HG02571 (cell line): ENCODE results near the gene SDCBP2.

ENCODE experiments used
- ATAC-seq: cut with Tn5 transposase; IDR thresholded peaks from one replicate; pipeline ENCODE4 v1.9.1; 2021; ENCODE audit warnings: mild to moderate bottlenecking, moderate library complexity; ENCODE audit not compliant: unreplicated experiment

SDCBP2 gene

DNA sequence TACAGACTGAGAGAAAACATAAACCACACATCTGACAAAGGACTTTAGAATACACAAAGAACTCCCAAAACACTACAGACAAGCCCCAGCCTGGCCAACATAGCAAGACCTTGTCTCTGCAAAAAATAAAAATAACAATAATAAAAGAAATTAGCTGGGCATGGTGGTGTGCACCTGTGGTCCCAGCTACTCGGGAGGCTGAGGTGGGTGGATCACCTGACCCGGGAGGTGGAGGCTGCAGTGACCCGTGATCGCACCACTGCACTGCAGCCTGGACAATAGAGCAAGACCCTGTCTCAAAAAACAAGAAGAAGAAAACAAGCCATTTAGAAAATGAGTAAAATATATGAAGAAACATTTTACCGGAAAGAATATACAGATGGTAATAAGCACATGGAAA is 13.1 kb downstream of the SDCBP2 start:
- no peak for ATAC-seq

- no peak for ATAC-seq
Measured at GRCh38 chr20:1313236-1313964, 15.5 kb downstream of the SDCBP2 start.

GRCh38 chr20:1312904-1313235 is 16.1 kb downstream of the SDCBP2 start:
- ATAC-seq, result no peak

DNA sequence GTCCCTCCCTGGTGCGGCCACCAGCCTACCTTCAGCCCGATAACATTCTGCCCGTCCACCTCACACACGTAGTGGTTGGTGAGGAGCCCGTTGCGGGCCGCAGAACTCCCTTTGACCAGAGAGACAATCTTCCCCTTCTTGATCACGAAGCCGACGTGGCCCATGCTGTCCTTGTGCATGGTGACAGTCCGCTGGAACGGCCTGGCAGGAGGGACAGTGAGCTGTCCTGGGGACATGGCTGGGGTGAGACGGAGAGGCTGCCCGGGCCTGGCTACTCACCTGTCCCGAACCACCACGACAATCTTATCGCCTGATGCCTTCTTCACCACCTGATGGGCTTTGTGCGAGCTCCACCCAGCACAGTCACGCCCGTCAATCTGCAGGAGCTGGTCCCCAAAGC is 16.6 kb downstream of the SDCBP2 start:
- no peak for ATAC-seq

DNA sequence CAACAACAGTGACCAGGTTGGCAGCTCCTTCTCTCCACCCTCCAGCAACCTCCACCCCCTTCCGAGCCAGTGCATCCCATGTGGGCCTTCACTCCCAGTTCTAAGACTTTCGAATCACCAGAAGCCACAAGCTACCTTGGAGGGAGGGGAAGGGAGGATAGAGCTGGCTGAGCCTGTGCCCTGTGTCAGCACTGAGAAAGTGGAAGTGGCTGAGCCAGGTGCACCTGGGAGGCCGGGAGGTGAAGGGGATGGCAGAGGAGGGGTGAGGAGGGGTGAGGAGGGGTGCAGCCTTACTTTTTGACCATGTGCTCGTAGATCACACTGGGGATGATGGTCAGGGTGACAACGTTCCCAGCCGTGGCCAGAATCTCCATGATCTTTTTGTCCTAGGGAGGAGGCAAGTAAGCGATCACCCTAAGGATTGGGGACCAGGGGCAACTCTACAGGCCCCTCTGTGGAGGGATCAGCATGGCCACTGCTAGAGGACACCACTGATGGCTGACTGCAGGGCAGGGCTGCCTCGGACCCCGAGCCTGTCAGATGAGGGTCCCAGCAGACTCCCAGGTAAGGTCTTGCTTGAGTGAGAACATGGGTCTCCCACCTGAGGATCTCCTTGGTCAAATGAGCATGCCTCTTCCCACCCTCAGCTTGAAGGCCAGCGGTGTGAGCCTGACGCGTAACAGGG is 18.3 kb downstream of the SDCBP2 start:
- no peak for ATAC-seq

- ATAC-seq, result no peak
Measured at GRCh38 chr20:1310071-1310470, 18.9 kb downstream of the SDCBP2 start.

GRCh38 chr20:1309439-1309847 is 19.5 kb downstream of the SDCBP2 start:
- ATAC-seq, result no peak

DNA sequence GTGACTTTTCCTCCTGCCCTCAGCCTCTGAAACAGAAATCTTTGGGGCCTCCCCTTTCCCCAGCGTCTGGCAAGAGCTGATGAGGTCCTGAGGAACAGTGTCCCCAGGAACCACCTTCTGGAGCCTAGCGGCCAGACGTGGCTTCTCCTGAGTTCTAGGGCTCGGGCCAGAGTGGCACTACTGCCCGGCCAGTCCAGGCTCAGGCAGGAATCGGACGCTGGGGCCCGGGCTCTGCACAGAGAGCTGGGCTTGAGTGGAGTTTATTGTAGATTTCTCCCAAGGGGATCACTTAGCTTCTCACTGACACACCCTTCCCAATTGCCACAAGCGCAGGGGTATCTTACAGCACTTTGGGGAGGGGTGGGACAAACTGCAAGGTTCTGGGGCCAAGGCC is 20.2 kb downstream of the SDCBP2 start:
- no peak for ATAC-seq

DNA sequence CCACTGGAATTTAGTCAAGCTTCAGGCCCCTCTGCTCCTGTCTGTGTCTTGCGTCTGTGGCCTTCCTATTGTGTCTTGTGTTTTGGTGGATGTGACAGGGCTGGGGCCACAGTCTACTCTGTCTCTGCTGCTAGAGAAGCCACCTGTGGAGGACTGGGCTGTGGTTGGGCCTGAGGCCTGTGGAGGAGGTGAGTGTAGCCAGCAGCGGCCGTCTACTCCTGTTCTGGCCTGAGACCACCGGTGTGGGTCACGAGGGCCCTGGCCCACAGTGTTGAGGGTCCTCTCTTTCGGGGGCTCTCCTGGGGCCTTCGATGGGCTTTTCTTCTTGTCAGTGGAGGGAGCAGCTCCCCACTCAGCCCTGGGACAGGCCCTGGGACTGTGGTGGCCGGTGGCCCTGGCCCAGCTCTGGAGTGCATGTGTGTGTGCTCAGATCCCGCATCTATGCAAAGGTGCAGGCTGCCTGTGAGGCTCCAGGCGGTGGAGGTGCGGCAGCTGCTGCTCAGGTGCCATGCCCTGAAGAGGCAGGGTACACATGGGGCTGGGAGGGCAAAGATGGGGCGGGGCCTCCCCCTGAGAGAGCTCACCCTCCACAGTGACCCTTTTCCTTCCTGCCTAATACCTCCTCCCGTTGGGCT is 20.8 kb downstream of the SDCBP2 start:
- ATAC-seq, result no peak

- ATAC-seq, result no peak
Measured at GRCh38 chr20:1307571-1307971, 21.4 kb downstream of the SDCBP2 start.

DNA sequence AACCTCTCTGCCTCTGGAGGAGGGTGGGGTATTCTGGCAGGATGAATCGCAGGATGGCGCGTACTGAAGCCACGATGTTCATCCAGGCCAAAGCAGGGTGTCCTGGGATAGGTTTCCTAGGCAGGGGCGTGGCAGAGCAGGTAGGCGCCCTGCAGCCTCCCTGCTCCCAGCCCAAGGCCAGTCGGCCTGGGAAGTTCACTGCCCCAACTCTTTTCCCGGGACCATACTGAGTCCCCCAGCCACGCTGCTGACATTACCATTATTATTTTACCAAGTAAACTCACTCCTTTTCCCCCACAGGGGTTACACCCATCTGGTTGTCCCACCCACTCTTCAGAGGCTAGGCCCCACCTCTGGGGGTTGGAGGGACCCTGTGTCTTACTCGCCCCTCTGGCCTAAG is 21.8 kb downstream of the SDCBP2 start:
- ATAC-seq, result no peak

DNA sequence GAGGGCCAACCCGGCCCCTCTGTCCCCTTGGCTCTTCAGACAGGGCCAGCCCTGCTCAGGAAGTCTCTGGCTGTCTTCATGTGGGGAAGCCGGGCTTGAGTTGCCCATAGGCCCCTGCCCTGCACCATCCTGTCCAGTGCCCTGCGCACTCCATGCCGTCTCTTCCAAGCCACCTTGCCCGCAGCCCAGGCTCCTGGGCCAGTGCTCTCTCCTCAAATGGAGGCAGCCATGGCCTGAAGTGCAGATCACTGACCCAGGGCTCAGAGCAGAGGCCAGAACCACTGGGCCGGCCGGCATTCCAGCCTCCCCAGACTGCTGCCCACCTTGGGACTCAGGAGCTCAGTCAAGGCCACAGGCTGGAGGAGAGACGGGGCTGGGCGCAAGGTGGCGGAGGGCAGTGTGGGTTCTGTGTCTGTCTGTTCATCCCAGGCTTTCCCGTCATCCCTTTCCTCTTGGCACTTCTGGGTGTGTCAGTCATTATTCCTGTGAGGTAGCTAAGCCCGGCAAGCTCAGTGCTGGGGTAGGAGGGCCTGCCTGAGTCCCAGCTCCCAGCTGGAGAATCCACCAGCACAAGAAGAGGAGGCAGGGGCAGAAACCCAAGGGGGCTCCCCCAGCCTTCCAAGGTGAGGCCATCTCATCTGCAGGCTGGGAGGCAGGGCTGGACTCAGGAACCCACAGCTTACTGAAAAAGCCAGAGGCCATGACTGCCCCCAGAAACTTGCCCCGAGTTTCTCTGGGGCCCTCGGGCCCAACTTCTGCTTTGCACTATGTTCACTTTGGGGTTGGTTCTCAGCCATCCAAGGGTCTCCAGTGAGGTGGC is 22.4 kb downstream of the SDCBP2 start:
- ATAC-seq, result no peak

- ATAC-seq, result no peak
Measured at GRCh38 chr20:1305712-1306111, 23.2 kb downstream of the SDCBP2 start.

GRCh38 chr20:1304710-1305515 is 24.0 kb downstream of the SDCBP2 start:
- ATAC-seq, result no peak

DNA sequence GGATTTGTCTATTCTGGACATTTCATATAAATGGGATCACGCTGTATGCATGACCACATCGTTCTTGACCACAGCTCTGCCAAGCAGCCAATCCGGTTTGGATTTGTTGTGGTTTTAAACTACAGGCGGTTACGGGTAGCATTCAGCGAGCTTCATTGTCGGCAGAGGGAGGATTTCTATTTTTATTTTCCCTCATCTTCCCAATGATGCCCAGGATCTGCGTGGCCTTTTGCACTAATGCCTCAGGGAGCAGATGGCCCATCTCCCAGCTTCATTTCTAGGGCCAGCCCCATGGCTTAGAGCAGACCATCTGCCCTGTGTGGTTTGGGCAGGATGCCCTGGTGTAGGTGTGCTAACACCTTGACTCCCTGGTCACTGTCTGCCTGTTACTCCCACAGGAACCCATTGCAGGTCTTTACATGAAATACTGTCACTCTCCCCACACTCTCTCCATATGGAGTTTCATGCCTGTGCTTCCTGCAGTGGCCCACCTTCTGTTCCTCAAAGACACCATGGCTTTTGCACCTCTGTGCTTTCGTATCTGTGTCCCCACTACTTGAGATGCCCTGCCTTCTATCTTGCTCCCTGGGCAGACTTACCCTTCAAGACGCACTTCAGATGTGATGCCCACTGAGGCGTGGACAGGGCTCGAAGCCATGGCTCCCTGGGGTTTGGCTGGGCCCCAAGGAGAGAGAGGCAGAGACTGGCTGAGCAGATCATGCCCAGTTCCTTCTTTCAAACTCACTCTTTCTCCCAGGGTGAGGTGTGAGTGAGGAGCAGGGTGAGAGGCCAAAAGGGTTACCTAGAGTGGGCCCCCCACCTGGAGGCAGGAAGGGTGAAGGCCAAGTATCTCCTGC is 26.0 kb downstream of the SDCBP2 start:
- ATAC-seq, result no peak

DNA sequence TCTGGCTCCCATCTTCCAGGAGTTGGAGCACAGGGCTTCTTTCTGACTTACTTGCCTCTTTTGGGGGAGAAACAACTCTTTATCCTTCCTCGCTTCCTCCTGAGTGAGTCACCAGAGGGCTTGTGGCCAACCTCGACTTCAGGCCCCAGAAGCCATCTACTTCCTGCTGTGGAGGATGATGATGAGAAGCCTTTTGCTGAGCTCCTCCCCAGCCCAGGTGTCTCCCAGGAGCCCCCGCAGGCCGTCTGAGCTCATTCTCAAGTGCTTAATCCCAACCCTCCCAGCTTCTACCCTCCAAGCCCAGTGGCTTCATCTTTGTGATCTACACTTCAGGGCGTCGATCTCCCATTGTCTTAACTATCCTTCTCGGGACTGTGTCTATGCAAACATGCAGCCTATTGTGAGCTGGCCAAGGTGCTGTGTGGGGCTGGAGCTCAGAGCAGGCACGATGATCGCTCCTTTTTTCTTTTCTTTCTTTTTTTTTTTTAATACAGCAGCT is 27.9 kb downstream of the SDCBP2 start:
- no peak for ATAC-seq

DNA sequence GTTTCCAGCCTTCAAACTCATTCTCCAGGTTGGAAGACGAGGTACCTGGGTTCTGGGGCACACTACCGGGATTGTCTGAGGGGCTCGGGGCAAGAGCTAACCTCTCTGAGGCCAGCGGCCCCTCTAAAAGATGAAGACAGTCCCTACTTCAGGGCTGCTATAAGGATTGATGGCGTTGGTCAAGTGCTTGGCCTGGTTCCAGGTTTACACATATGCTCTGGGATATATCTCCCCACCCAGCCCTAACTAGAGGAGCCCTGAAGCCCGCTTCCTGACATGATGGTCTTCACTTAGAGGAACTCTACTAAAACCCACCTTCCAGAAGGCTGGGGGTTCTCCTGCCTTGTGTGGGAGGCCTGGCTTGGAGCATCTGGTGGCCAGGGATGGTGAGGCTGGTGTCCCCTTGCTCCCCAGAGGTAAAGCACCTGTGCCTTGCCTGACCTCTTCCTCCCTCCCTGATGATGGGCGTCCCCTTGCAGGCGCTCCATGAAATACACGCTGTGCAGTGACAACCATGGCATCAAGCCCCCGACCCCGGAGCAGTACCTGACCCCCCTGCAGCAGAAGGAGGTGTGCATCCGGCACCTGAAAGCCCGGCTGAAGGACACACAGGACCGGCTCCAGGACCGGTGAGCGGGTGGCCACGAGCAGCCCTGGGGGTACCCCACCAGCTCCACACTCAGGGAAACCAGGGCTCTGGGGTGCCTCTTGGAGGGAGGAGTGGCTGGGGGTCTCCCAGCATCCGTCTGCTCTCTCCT is 28.7 kb downstream of the SDCBP2 start:
- no peak for ATAC-seq

DNA sequence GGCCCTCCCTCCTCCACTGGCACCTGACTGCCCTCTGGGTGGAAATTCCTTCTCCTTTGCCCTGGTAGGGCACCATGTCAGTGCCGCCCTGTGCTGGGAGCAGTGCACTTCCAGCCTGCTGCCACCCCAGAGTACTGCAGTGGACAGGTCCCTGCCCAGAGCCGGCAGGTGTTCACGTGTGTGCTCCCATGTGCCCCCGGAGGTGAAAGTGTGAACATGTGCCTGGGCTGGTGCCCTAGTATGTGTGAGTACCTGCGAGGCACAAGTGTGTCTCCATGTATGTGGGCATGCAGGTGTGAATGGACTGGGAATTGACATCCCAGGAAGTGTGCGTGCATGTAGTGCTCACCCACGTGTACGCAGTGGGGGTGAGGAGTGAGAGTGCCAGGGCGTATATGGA is 29.4 kb downstream of the SDCBP2 start:
- no peak for ATAC-seq
